Measurements from ENCODE around the gene CNPY4.
A peak's percentile ranks its signal among the peaks of the same experiment; 100 is the strongest.

Gene CNPY4

DNA sequence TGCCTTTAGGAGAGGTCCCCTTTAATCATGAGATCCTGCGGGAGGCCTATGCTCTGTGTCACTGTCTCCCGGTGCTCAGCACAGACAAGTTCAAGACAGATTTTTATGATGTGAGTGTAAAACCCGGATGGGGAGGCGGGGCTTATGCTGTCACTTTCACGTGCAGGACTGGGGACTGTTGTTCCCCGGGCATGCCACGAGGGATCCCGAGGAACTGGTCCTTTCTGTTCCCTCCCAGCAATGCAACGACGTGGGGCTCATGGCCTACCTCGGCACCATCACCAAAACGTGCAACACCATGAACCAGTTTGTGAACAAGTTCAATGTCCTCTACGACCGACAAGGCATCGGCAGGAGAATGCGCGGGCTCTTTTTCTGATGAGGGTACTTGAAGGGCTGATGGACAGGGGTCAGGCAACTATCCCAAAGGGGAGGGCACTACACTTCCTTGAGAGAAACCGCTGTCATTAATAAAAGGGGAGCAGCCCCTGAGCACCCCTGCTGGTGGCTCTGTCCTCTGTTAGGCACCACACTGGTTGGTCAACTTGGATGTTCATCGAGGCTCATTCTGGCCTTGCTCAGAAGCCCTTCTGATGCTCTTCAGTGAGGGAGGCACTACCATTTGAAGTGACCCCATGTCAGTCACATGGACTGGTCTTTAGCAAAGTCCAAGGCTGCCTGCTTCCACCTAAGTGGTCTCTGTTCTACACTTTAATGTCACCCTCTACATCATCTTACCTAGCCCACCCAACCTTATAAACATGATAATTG is 27.8 kb upstream of the CNPY4 start:
- TF ChIP-seq, protein P1, sequence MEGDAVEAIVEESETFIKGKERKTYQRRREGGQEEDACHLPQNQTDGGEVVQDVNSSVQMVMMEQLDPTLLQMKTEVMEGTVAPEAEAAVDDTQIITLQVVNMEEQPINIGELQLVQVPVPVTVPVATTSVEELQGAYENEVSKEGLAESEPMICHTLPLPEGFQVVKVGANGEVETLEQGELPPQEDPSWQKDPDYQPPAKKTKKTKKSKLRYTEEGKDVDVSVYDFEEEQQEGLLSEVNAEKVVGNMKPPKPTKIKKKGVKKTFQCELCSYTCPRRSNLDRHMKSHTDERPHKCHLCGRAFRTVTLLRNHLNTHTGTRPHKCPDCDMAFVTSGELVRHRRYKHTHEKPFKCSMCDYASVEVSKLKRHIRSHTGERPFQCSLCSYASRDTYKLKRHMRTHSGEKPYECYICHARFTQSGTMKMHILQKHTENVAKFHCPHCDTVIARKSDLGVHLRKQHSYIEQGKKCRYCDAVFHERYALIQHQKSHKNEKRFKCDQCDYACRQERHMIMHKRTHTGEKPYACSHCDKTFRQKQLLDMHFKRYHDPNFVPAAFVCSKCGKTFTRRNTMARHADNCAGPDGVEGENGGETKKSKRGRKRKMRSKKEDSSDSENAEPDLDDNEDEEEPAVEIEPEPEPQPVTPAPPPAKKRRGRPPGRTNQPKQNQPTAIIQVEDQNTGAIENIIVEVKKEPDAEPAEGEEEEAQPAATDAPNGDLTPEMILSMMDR (IDR thresholded peaks at IDR 0.05; ENCODE audit: low read depth, low read length), result peak; percentile 14
- no peak for DNase-seq (ENCODE audit: low read depth, low spot score)
- H3K4me3 ChIP-seq (ENCODE audit: low read depth, low read length), result no peak overlapping the region
- in situ Hi-C loops (cut with HindIII; ENCODE audit: low sequenced_read_pairs), result no loop called here

DNA sequence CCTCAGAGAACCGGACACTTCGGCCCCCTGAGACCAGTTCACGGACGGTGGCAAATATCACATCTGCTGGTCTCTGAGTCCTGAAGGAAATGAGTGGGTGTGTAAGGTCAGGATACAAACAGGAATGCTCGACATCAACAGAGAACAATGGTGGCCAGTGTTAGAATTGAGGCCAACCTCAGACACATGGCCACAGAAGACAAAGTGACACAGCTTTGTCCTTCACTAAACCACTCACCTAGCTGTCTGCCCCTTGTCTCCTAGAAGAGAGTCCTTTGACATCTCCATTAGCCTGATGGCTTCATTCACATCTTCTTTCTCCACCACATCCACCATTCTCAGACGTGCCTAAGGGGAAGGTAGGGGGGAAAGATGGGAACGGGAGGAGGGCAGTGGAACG is 26.4 kb upstream of the CNPY4 start:
- H3K4me3 ChIP-seq (ENCODE audit: low read depth, low read length), result no peak overlapping the region
- in situ Hi-C loops (cut with HindIII; ENCODE audit: low sequenced_read_pairs), result no loop called here
- TF ChIP-seq, protein P1 (IDR thresholded peaks at IDR 0.05; ENCODE audit: low read depth, low read length), result no peak

DNA sequence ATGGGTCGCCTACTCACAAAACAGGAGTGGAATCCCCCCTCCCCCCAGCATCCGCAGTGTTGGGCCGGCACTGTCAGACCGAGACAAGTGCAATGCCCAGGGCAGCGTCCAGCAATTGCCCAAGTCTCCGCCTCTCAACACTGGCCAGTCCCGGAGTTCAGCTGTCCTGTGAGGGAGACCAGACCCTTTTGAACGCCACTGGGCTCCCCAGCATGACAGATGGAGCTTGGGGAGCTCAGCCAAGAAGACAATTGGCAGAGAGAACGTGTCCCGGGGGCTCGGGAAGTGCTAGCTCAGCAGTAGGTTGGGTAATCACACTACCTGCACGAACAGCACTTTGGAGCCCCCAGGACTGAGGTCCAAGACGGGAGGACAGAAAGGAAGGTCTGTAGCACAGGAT is 25.9 kb upstream of the CNPY4 start:
- TF ChIP-seq, protein P1 (IDR thresholded peaks at IDR 0.05; ENCODE audit: low read depth, low read length), result no peak
- DNase-seq (ENCODE audit: low read depth, low spot score), result no peak
- in situ Hi-C loops (cut with HindIII; ENCODE audit: low sequenced_read_pairs), result no loop called here
- no peak overlapping the region for H3K4me3 ChIP-seq (ENCODE audit: low read depth, low read length)

More for the DNA sequence above, 26.4 kb upstream of the CNPY4 start:
- no peak for DNase-seq (ENCODE audit: low read depth, low spot score)

DNA sequence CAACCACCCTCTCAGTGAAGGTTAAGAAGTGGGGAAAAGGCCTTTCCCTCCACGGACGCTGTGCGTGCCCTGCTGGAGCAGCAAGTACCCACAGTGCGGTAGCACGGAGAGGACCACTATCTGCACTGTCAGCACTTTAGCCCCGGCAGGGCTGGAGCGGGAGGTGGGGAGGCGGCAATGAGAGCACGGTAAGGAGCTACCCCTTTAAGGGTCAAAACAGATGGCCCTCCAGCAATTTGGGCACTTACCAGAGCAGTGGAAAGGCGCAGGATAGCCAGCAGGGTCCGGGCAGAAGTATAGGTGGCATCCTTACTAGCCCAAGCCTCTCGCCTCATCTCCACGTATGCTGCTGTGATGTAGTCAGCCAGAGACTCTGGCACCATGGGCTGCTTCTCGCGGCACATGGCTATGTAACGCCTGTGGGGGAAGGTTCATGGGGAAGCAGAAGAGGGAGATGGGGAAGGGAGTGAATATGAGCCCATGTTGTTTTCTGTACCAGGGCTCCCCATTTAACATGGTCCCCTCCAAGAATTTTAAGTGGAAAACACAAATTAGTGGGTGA is 25.4 kb upstream of the CNPY4 start:
- in situ Hi-C loops (cut with HindIII; ENCODE audit: low sequenced_read_pairs), result no loop called here
- TF ChIP-seq, protein P1 (IDR thresholded peaks at IDR 0.05; ENCODE audit: low read depth, low read length), result no peak
- no peak overlapping the region for H3K4me3 ChIP-seq (ENCODE audit: low read depth, low read length)
- DNase-seq (ENCODE audit: low read depth, low spot score), result no peak

DNA sequence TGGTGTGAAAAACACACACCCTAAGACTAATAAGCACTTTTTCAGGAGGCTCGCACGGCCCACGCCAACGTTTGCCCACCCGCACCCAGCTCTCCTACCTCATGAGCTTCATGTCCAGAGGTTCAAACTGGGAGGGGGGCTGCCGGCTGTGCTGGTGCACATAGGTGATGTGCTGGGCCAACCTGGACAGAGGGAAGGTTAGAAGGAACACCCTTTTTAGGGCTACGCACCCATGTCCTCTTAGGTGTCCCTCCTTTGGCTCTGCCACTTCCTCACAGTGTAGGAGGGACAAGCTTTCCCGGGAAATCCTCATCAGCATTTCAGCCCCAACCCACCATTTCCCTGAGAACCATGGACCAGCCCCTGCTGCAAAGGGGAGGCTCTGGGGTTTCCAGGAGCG is 24.1 kb upstream of the CNPY4 start:
- in situ Hi-C loops (cut with HindIII; ENCODE audit: low sequenced_read_pairs), result no loop called here
- no peak for DNase-seq (ENCODE audit: low read depth, low spot score)
- H3K4me3 ChIP-seq (ENCODE audit: low read depth, low read length), result no peak overlapping the region

DNA sequence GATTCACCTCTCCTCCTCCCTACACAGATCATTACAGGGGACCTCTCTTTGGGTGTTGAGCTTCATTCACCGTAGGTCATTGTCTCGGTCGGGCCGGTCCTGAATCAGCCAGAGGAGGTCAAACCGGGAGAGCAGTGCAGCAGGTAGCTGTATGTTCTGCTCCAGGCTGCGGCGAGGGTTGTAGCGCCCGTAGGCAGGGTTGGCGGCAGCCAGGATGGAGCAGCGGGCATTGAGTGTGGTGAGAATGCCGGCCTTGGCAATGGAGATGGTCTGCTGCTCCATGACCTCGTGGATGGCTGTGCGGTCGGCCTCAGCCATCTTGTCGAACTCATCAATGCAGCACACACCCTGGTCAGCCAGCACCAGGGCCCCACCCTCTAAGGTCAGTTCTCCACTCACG is 23.7 kb upstream of the CNPY4 start:
- no peak for DNase-seq (ENCODE audit: low read depth, low spot score)
- TF ChIP-seq, protein P1 (IDR thresholded peaks at IDR 0.05; ENCODE audit: low read depth, low read length), result no peak
- no peak overlapping the region for H3K4me3 ChIP-seq (ENCODE audit: low read depth, low read length)
- in situ Hi-C loops (cut with HindIII; ENCODE audit: low sequenced_read_pairs), result no loop called here

More for the DNA sequence above, 24.1 kb upstream of the CNPY4 start:
- TF ChIP-seq, protein P1 (IDR thresholded peaks at IDR 0.05; ENCODE audit: low read depth, low read length), result no peak

Measured in astrocyte of the spinal cord (primary cell).